A673 (cell line): ENCODE results near the gene SFTPB.

Source experiments
- CTCF ChIP-seq: fragments of 300-800, 200-600 bp; sonication (generic); conservative IDR thresholded peaks from 2 replicates; pipeline ENCODE4 v1.5.1; 2017; ENCODE audit warnings: low read depth, mild to moderate bottlenecking, antibody characterized with exemption, low read length, moderate library complexity, mixed read lengths
- EZH2 ChIP-seq: fragments of 200-600 bp; sonication (generic); IDR thresholded peaks from 2 replicates; pipeline ENCODE4 v1.6.1; 2017; ENCODE audit warnings: borderline replicate concordance, low read depth, mild to moderate bottlenecking, mixed read lengths, antibody characterized with exemption, low read length; ENCODE audit not compliant: poor library complexity, severe bottlenecking

DNA sequence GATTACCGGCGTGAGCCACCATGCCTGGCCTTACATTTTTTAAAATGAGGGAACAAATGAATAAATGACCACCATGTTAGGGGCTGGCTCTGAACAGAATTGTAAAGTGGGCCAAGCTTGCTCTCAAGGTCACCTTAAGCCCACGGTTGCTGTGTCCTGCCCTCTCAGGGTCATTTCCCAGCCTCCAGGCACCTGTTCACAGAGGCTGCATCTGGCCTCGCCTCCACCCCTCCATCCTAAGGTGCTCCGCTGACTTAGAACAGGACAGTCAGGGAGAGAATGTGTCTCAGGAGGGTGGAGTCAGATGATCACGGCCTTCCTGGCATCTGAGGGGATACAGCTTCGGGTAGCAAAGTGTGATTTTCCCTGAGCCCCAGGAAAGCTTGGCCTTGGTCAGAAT lies 7.3 kb downstream of the SFTPB start:
- no peak for TF ChIP-seq CTCF
- no peak for TF ChIP-seq EZH2
